ENCODE data around the gene NUB1. TPM values are rescaled to one million over a fixed set of nuclear protein-coding genes. Genes with fewer than 3 reads are reported as not detected.

Gene NUB1
- total RNA-seq, 2 donors from 2014 or later, result 53.6 to 66.9 TPM

DNA sequence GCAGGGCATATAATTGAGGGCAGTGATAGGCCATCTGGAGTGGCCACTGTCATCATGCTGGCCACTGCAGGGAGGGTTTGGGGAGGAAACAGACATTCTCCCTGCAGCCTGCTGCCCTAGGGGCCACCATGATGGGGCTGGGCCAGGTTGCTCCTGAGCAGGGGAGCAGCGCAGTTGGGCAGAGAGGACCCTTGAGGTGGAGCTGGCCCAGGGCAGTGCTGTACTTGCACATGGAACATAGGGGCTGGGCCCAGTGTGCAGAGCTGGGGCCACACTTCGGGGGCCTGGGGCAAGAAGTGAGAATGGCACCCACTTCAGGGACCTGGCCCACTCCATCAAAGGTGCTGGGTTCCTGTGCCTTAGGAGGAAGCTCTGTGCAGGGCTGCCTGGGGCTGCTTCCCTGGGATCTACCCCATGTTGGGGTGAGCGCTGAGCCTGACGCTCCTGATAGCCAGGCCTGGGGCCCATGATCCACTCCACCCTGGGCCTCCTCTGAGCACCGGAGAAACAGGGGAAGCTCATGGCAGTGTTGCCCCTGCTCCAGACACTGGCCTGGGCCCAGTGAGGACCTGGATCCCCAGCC, 21.3 kb upstream of the NUB1 start:
- ATAC-seq (peak in 1 of 2 donors; percentile 20), DNase-seq (ENCODE audit: low spot score) (no peak)
- Mint-ChIP-seq H3K36me3 (peaks cover 14% of the 10 kb centered on the region), H3K27ac (no peak overlapping the region), H3K4me1 (ENCODE audit: low read depth in 2 of 2) (no peaks in the 10 kb centered on the region), H3K4me3 (no peak overlapping the region), H3K9me3 (peaks cover 8% of the 10 kb centered on the region), H3K27me3 (peaks cover 6 to 7% of the 10 kb centered on the region in 2 donors)

DNA sequence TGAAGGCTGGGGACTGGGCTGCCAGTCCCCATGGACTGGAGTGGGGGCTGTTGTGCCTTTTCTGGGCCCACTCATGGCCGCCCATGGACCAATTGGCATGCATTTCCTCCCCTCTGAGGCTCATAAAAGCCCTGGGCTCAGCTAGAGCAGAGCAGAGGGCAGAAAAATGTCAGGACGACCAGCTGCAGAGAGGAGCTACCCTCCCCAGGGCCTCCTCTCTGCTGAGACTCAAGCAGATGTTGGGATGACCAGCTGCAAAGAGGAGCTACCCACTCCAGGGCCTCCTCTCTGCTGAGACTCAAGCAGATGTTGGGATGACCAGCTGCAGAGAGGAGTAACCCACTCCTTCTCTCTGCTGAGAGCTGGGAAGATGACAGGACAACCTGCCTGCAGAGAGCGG, 20.3 kb upstream of the NUB1 start:
- no peaks in the 10 kb centered on the region for H3K4me1 Mint-ChIP-seq (ENCODE audit: low read depth in 2 of 2)
- peaks cover 14% of the 10 kb centered on the region for H3K36me3 Mint-ChIP-seq
- H3K27ac Mint-ChIP-seq, result no peak overlapping the region
- H3K4me3 Mint-ChIP-seq, result no peak overlapping the region
- ATAC-seq (no peak), DNase-seq (ENCODE audit: low spot score) (no peak)
- H3K9me3 Mint-ChIP-seq, result peaks cover 8% of the 10 kb centered on the region
- H3K27me3 Mint-ChIP-seq, result peaks cover 6 to 7% of the 10 kb centered on the region in 2 donors

DNA sequence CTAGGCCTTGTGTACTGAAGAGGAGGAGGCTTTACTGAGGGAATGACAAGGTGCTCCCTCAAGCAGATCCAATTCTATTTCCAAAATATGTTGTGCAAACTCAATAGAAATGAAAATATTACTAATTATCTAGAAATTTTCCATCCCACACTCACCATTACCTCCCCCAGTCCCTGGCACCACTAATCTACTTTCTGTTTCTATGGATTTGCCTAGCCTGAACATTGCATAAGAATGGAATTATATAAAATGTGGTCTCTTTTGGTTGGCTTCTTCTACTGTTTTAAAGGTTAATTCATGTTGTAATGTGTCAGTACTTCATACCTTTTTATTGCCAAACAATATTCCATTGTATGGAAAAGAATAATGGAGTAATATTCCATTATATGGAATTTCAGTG, 18.7 kb upstream of the NUB1 start:
- no peak for DNase-seq (ENCODE audit: low spot score)
- Mint-ChIP-seq H3K9me3 (peaks cover 8% of the 10 kb centered on the region), H3K4me1 (ENCODE audit: low read depth in 2 of 2) (no peaks in the 10 kb centered on the region), H3K27ac (no peak overlapping the region), H3K36me3 (peaks cover 14% of the 10 kb centered on the region), H3K27me3 (peaks cover 7 to 11% of the 10 kb centered on the region in 2 donors), H3K4me3 (no peak overlapping the region)
- no peak for ATAC-seq

DNA sequence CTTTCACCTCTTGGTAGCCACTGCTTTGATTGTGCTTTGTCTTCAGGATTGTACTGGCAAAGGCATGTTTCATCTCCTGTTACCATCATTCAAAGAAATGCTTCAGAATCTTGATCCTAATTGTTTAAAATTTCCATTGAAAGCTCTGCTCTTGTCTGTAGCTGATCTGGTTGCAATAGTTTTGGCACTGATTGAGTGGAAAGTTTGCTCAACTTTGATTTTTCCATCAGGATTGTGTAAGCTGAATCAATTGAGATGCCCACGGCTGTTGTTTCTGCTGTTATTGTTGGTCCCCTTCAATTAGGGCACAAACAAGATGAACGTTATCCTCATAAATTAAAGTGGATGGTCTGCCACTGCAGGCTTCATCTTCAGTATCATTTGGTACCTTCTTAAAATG, 14.6 kb upstream of the NUB1 start:
- no peak for ATAC-seq
- no peak overlapping the region for H3K27ac Mint-ChIP-seq
- DNase-seq (ENCODE audit: low spot score), result no peak
- H3K9me3 Mint-ChIP-seq, result no peaks in the 10 kb centered on the region
- H3K4me3 Mint-ChIP-seq, result no peak overlapping the region
- peaks cover 7 to 13% of the 10 kb centered on the region in 2 donors for H3K27me3 Mint-ChIP-seq
- H3K4me1 Mint-ChIP-seq (ENCODE audit: low read depth in 2 of 2), result no peaks in the 10 kb centered on the region
- H3K36me3 Mint-ChIP-seq, result no peaks in the 10 kb centered on the region

DNA sequence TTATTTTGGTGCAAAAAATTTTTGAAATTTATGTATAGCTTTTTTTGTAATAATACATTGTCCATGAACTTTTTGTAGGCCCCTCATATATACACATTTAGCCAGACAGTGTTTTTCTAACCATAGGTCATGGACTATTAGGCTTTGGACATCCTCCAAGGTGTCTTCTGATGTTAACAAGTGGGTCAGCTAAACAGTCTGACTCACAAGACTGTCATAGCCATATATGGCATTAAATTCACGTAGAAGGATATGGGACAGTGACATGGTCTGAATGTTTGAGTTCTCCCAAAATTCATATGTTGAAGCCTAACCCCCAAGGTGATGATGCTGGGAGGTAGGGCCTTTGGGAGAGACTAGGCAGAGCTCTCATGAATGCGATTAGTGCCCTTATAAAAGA, 14.0 kb upstream of the NUB1 start:
- no peaks in the 10 kb centered on the region for H3K4me1 Mint-ChIP-seq (ENCODE audit: low read depth in 2 of 2)
- H3K4me3 Mint-ChIP-seq, result no peak overlapping the region
- no peaks in the 10 kb centered on the region for H3K9me3 Mint-ChIP-seq
- H3K27ac Mint-ChIP-seq, result no peak overlapping the region
- ATAC-seq, result no peak
- DNase-seq (ENCODE audit: low spot score), result no peak
- H3K36me3 Mint-ChIP-seq, result no peaks in the 10 kb centered on the region
- peaks cover 7 to 13% of the 10 kb centered on the region in 2 donors for H3K27me3 Mint-ChIP-seq

DNA sequence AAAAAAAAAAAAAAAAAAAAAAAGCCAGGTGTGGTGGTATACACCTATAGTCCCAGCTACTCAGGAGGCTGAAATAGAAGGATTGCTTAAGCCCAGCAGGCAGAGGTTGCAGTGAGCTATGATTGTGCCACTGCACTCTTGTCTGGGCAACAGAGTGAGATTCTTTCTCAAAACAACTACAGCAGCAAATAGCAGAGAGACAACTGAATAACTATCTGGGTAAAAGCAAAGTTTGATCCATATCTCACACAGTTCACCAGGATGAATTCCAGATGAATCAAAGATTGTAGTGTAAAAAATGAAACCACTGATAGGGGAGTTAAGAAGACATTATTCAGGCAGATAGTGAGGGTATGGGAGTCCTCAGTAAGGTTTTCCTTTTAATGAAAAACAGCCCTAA, 11.4 kb upstream of the NUB1 start:
- Mint-ChIP-seq H3K27ac (no peak overlapping the region), H3K27me3 (peaks cover under 1 to 8% of the 10 kb centered on the region in 2 donors), H3K36me3 (no peaks in the 10 kb centered on the region), H3K9me3 (no peaks in the 10 kb centered on the region), H3K4me3 (no peak overlapping the region), H3K4me1 (ENCODE audit: low read depth in 2 of 2) (no peaks in the 10 kb centered on the region)
- ATAC-seq (no peak), DNase-seq (ENCODE audit: low spot score) (no peak)

DNA sequence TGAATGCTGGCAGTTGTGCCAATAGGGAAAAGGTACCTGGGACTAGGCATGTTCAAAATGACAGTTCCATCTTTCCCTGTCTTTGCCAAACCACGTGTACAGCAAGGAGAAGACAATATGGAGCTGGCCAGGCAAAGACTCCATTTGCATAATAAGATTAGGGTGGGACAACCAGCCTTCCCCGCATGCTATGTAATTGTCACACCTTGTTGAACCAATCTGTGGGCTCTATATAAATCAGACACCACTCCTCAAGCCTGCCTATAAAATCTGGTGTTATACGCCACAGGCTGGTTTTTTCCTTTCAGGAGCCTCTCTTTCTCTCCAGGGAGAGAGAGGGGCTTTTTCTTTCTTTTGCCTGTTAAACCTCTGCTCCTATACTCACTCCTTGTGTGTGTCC, 11.0 kb upstream of the NUB1 start:
- H3K27ac Mint-ChIP-seq, result no peak overlapping the region
- no peaks in the 10 kb centered on the region for H3K9me3 Mint-ChIP-seq
- no peak for ATAC-seq
- H3K4me3 Mint-ChIP-seq, result no peak overlapping the region
- no peaks in the 10 kb centered on the region for H3K36me3 Mint-ChIP-seq
- no peak for DNase-seq (ENCODE audit: low spot score)
- H3K27me3 Mint-ChIP-seq, result peaks cover 0 to 8% of the 10 kb centered on the region in 2 donors
- no peaks in the 10 kb centered on the region for H3K4me1 Mint-ChIP-seq (ENCODE audit: low read depth in 2 of 2)

DNA sequence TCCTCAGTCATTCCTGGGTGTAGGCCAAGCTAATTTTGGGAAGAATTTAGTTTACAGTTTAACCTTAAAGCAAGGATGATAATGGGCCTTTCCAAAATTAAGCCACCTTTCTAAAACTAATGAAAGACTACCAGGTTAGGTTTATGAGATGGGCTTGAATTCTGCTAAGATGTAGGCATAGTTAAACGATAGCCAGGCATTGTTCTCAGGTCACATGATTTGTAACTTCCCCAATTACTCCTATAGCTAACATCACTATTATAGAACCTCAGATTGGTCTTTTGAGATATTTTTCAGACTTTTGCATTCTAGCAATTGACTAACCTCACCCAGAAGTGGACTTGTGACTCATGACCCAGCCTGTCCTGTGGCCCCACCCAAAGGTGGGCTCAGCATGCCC, 7.0 kb upstream of the NUB1 start:
- peaks cover 1 to 14% of the 10 kb centered on the region in 2 donors for H3K4me1 Mint-ChIP-seq (ENCODE audit: low read depth in 2 of 2)
- H3K27ac Mint-ChIP-seq, result no peak overlapping the region
- DNase-seq (ENCODE audit: low spot score) (no peak), ATAC-seq (no peak)
- H3K36me3 Mint-ChIP-seq, result no peaks in the 10 kb centered on the region
- peaks cover 0 to 2% of the 10 kb centered on the region in 2 donors for H3K27me3 Mint-ChIP-seq
- H3K4me3 Mint-ChIP-seq, result no peak overlapping the region
- H3K9me3 Mint-ChIP-seq, result no peaks in the 10 kb centered on the region

DNA sequence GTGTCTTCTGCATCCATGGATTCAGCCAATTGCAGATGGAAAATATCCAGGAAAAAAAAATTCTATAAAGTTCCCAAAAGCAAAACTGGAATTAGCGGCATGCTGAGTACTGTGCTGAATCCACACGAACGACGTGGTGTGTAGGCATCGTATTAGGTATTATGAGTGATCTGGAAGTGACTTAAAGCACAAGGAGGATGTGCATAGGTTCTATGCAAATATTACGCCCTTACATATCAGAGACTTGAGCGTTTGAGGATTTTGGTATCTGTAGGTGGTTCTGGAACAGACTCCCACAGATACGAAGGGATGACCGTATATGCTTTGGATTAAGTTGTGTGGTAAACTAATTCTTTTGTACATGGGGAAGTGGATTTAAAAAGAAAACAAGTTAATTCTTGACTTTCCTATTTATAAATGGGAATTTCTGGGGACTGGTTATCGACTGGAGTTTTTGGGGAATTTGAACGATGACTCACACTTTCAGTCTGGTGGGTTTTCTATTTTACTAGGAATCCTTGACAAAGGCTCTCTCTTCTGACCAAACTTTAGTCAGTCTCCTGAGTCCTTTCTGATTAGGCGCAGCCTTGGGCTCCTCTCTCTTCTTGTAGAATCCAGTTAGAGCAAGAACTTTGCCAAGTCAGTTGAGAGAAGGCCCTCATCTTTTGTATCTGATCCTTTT, 5.4 kb upstream of the NUB1 start:
- peaks cover 3% of the 10 kb centered on the region for H3K9me3 Mint-ChIP-seq
- DNase-seq (ENCODE audit: low spot score) (no peak), ATAC-seq (no peak)
- peak overlapping the region; percentile 2 for H3K4me3 Mint-ChIP-seq
- peak overlapping the region in 1 of 2 donors; percentile 32 for H3K27ac Mint-ChIP-seq
- H3K4me1 Mint-ChIP-seq (ENCODE audit: low read depth in 2 of 2), result peaks cover 16 to 29% of the 10 kb centered on the region in 2 donors
- no peaks in the 10 kb centered on the region for H3K36me3 Mint-ChIP-seq
- no peaks in the 10 kb centered on the region for H3K27me3 Mint-ChIP-seq

DNA sequence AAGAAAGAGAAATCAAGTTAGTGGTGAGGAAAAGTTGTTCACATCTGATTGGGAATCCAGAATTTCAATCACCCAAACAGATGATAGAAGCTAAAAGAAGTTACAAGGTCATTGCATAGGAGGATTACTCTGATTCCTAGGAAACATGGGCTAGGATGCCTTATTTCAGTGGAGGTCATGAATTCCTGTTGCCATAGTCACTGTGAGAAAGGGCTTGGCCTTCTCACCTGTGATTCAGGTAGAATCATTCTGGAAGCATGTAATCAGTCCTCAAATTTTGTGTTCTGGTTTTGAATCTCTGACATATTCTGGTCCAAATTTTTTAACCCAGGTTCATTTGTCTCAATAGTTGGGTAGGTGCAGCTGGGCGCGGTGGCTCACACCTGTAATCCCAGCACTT, 4.3 kb upstream of the NUB1 start:
- H3K9me3 Mint-ChIP-seq, result peaks cover 3% of the 10 kb centered on the region
- H3K4me3 Mint-ChIP-seq, result no peak overlapping the region
- ATAC-seq (no peak), DNase-seq (ENCODE audit: low spot score) (no peak)
- H3K36me3 Mint-ChIP-seq, result no peaks in the 10 kb centered on the region
- peak overlapping the region in 1 of 2 donors; percentile 32 for H3K27ac Mint-ChIP-seq
- peaks cover 16 to 30% of the 10 kb centered on the region in 2 donors for H3K4me1 Mint-ChIP-seq (ENCODE audit: low read depth in 2 of 2)
- H3K27me3 Mint-ChIP-seq, result no peaks in the 10 kb centered on the region

DNA sequence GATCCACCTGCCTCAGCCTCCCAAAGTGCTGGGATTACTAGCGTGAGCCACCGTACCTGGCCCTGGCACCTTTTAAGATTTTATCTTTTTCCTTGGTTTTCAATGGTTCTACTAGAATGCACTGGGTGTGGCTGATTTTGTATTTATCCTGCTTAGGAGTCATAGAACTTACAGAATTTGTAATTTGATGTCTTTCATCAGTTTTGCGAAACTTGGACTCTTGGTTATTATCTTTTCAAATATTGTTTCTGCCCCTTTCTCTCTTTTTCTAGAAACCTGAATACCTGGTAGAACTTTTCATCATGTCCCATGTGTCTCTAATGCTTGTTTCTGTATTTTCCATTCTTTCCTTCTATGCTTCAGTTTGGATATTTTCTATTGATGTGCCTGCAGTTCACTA, 2.8 kb upstream of the NUB1 start:
- Mint-ChIP-seq H3K4me3 (peak overlapping the region; percentile 18), H3K27ac (peak overlapping the region in 1 of 2 donors; percentile 59), H3K4me1 (ENCODE audit: low read depth in 2 of 2) (peaks cover 18 to 39% of the 10 kb centered on the region in 2 donors), H3K27me3 (no peaks in the 10 kb centered on the region), H3K9me3 (peaks cover 3% of the 10 kb centered on the region), H3K36me3 (no peaks in the 10 kb centered on the region)
- DNase-seq (ENCODE audit: low spot score) (no peak), ATAC-seq (no peak)

DNA sequence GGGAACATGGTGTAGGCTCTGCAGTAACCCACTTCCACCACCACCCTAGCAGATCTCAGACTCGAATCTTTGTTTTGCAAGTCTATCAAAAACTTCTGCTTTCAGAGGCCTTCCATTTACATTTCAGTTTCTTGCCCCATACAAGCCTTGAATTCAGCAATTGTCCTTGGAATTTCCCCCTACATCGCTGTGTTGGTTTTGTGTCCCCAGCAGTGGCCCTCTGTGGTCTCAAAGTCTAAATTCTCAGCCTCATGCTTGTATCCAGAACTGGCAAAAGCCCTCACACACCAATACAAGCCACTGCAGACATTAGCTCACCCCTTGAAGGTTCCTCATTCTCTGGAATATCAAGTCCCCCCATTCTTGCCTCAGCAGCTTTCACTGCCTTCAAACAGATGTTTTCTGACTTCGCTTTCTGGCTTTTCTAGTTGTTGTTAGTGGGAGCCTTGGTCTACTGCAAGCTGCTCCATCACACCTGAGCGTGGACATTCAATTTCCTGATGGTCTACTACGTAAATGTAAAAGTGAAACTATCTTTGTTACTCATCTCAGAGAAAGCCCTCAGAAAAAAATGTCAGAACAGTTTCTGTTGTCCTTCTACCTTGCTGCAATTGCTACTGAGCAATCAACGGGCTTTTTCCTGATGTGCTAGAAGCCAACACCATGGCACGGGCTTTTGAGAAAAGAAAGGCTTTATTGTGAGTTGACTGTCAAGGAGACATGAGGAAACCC, 1.8 kb upstream of the NUB1 start:
- peaks cover 18 to 39% of the 10 kb centered on the region in 2 donors for H3K4me1 Mint-ChIP-seq (ENCODE audit: low read depth in 2 of 2)
- H3K27me3 Mint-ChIP-seq, result no peaks in the 10 kb centered on the region
- H3K27ac Mint-ChIP-seq, result peak overlapping the region; percentile 59 to 83
- H3K36me3 Mint-ChIP-seq, result no peaks in the 10 kb centered on the region
- peak overlapping the region; percentile 85 for H3K4me3 Mint-ChIP-seq
- ATAC-seq (peak; percentile 16 to 44), DNase-seq (ENCODE audit: low spot score) (no peak)
- H3K9me3 Mint-ChIP-seq, result peaks cover 3% of the 10 kb centered on the region

DNA sequence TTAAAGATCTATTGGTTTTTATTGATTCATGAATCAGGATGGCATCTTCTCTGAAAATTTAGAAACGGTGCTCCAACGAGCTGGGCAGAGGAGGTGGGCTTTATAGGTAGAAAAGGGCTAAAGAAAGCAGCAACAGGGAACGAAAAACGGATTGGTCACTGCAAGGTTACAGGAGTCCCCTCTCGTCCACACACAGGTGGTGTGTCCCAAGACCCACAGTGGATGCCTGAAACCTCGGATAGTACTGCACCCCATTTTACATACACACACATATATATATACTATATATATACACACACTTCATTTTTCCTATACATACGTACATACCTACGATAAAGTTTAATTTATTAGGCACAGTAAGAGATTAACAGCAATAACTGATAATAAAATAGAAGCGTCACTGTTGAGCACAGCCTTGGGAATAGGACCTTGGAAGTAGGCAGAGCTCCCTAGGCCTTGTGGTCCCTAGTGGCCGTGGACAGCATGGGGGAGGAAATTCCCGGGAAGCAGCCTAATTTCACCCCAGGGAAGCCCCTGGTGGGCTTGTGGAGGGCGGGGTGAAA, 737 bp upstream of the NUB1 start:
- peaks cover 21 to 42% of the 10 kb centered on the region in 2 donors for H3K4me1 Mint-ChIP-seq (ENCODE audit: low read depth in 2 of 2)
- DNase-seq (ENCODE audit: low spot score), result no peak
- H3K27me3 Mint-ChIP-seq, result no peaks in the 10 kb centered on the region
- H3K27ac Mint-ChIP-seq, result peak overlapping the region; percentile 59 to 83
- peak overlapping the region; percentile 85 for H3K4me3 Mint-ChIP-seq
- H3K36me3 Mint-ChIP-seq, result peaks cover 4% of the 10 kb centered on the region
- ATAC-seq, result no peak
- peaks cover 3% of the 10 kb centered on the region for H3K9me3 Mint-ChIP-seq

All from natural killer cell treated with Interleukin-12 subunit alpha and Interleukin-12 subunit beta and Interleukin-15 and Interleukin-18, amount 100 ng/mL, for 72 hours (primary cell).